WTC11 (cell line): ENCODE data around the gene RAB11FIP3. TPM values are rescaled to one million over a fixed set of nuclear protein-coding genes. Genes with fewer than 3 reads are reported as not detected.
A peak's percentile ranks its signal among the peaks of the same experiment; 100 is the strongest.

Experiments
- ATAC-seq: fragments of 200-7000 bp; cut with Tn5 transposase; 2 replicates; pipeline ENCODE4 v1.10.0; 2021; ENCODE audit warnings: mild to moderate bottlenecking, moderate library complexity
- CTCF ChIA-PET: fragments of 300-600 bp; sonication (Branson Sonifier 250); formaldehyde crosslinking; loops from one replicate; lab custom pipeline; 2021; ENCODE audit warnings: antibody characterized with exemption; lab: Charles Lee
- POLR2A ChIA-PET: fragments of 350-600 bp; sonication (Branson Sonifier 250); formaldehyde crosslinking; loops from one replicate; lab custom pipeline; 2021; ENCODE audit warnings: antibody characterized with exemption; lab: Charles Lee
- DNase-seq: peaks from one replicate; pipeline ENCODE4 v3.0.0; 2021; ENCODE audit warnings: low spot score
- H3K27ac Mint-ChIP-seq: 2 replicates; pipeline ENCODE4 v1.8.0; 2021; ENCODE audit warnings: mixed read lengths
- H3K27me3 Mint-ChIP-seq: 2 replicates; pipeline ENCODE4 v1.8.0; 2021; ENCODE audit warnings: low read depth, mild to moderate bottlenecking, moderate library complexity, mixed read lengths
- H3K36me3 Mint-ChIP-seq: 2 replicates; pipeline ENCODE4 v1.8.0; 2021; ENCODE audit warnings: mixed read lengths
- H3K4me1 Mint-ChIP-seq: 2 replicates; pipeline ENCODE4 v1.8.0; 2022; ENCODE audit warnings: mixed read lengths
- H3K4me3 Mint-ChIP-seq: 2 replicates; pipeline ENCODE4 v1.8.0; 2021; ENCODE audit warnings: mild to moderate bottlenecking, moderate library complexity, mixed read lengths
- H3K9me3 Mint-ChIP-seq: 2 replicates; pipeline ENCODE4 v1.8.0; 2021; ENCODE audit warnings: mixed read lengths
- CREM ChIP-seq: sonication (generic); formaldehyde crosslinking; IDR thresholded peaks from 2 replicates; pipeline ENCODE4 v1.8.1; 2022; ENCODE audit warnings: mild to moderate bottlenecking, missing genetic modification reagents, moderate library complexity
- FOXK1 ChIP-seq: sonication (generic); formaldehyde crosslinking; IDR thresholded peaks from 2 replicates; pipeline ENCODE4 v1.8.0; 2022; ENCODE audit warnings: mild to moderate bottlenecking, moderate library complexity, missing genetic modification reagents
- FOXP1 ChIP-seq: sonication (generic); formaldehyde crosslinking; IDR thresholded peaks from 2 replicates; pipeline ENCODE4 v1.8.0; 2022; ENCODE audit warnings: missing genetic modification reagents, mild to moderate bottlenecking, moderate library complexity, borderline replicate concordance
- GRHL2 ChIP-seq: fragments of 250-450 bp; sonication (Bioruptor Pico); IDR thresholded peaks from 2 replicates; pipeline ENCODE4 v1.8.0; 2022; ENCODE audit warnings: mild to moderate bottlenecking, moderate library complexity; ENCODE audit not compliant: insufficient replicate concordance, severe bottlenecking
- GTF2I ChIP-seq: fragments of 250-450 bp; sonication (Bioruptor Pico); conservative IDR thresholded peaks from 2 replicates; pipeline ENCODE4 v1.4.0; 2021; ENCODE audit warnings: mild to moderate bottlenecking
- KAT7 ChIP-seq: sonication (generic); formaldehyde crosslinking; IDR thresholded peaks from 2 replicates; pipeline ENCODE4 v1.8.1; 2023; ENCODE audit warnings: missing genetic modification reagents, mild to moderate bottlenecking, borderline replicate concordance
- NR3C1 ChIP-seq: sonication (generic); formaldehyde crosslinking; conservative IDR thresholded peaks from 2 replicates; pipeline ENCODE4 v1.8.1; 2023; ENCODE audit warnings: low read depth, mild to moderate bottlenecking, missing genetic modification reagents
- PRRX2 ChIP-seq: fragments of 250-450 bp; sonication (Bioruptor Pico); IDR thresholded peaks from 2 replicates; pipeline ENCODE4 v1.8.0; 2021; ENCODE audit warnings: mild to moderate bottlenecking
- RELA ChIP-seq: sonication (generic); formaldehyde crosslinking; IDR thresholded peaks from 2 replicates; pipeline ENCODE4 v1.8.1; 2022; ENCODE audit warnings: missing genetic modification reagents, mild to moderate bottlenecking, borderline replicate concordance
- SMAD3 ChIP-seq: sonication (generic); formaldehyde crosslinking; IDR thresholded peaks from 2 replicates; pipeline ENCODE4 v1.8.0; 2022; ENCODE audit warnings: missing genetic modification reagents, mild to moderate bottlenecking, borderline replicate concordance
- SOX15 ChIP-seq: fragments of 250-450 bp; sonication (Bioruptor Pico); IDR thresholded peaks from 2 replicates; pipeline ENCODE4 v1.9.0; 2021; ENCODE audit warnings: mild to moderate bottlenecking
- TEAD4 ChIP-seq: sonication (generic); formaldehyde crosslinking; IDR thresholded peaks from 2 replicates; pipeline ENCODE4 v1.8.0; 2022; ENCODE audit warnings: mild to moderate bottlenecking, missing genetic modification reagents
- TP53 ChIP-seq: sonication (generic); formaldehyde crosslinking; IDR thresholded peaks from 2 replicates; pipeline ENCODE4 v1.8.1; 2023; ENCODE audit warnings: mild to moderate bottlenecking, missing genetic modification reagents
- ZNF138 ChIP-seq: sonication (generic); formaldehyde crosslinking; conservative IDR thresholded peaks from 2 replicates; pipeline ENCODE4 v1.8.1; 2022; ENCODE audit warnings: mild to moderate bottlenecking, moderate library complexity, missing genetic modification reagents
- ZNF281 ChIP-seq: sonication (generic); formaldehyde crosslinking; IDR thresholded peaks from 2 replicates; pipeline ENCODE4 v1.8.0; 2023; ENCODE audit warnings: mild to moderate bottlenecking, missing genetic modification reagents
- total RNA-seq: library from RNA; stranded (reverse); gene quantifications from 3 replicates; pipeline ENCODE4 v1.2.3, GENCODE V29; 2021
- TF ChIP-seq, protein P1 (sequence below): sonication (generic); formaldehyde crosslinking; IDR thresholded peaks from 2 replicates; pipeline ENCODE4 v1.8.0; 2023; ENCODE audit warnings: missing genetic modification reagents, mild to moderate bottlenecking, borderline replicate concordance
- TF ChIP-seq, protein P2 (sequence below): sonication (generic); formaldehyde crosslinking; IDR thresholded peaks from 2 replicates; pipeline ENCODE4 v1.8.1; 2023; ENCODE audit warnings: mild to moderate bottlenecking, missing genetic modification reagents, moderate library complexity
- TF ChIP-seq, protein P3 (sequence below): sonication (generic); formaldehyde crosslinking; IDR thresholded peaks from 2 replicates; pipeline ENCODE4 v1.8.0; 2022; ENCODE audit warnings: mild to moderate bottlenecking, missing genetic modification reagents
- TF ChIP-seq, protein P4 (sequence below): fragments of 250-450 bp; sonication (Bioruptor Pico); conservative IDR thresholded peaks from 2 replicates; pipeline ENCODE4 v1.9.0; 2021; ENCODE audit warnings: mild to moderate bottlenecking
- TF ChIP-seq, protein P5 (sequence below): fragments of 250-450 bp; sonication (Bioruptor Pico); IDR thresholded peaks from 2 replicates; pipeline ENCODE4 v2.1.2; 2022; ENCODE audit warnings: mild to moderate bottlenecking, moderate library complexity

Gene RAB11FIP3
- total RNA-seq, 1 experiment from 2014 or later: 38.6 TPM

DNA sequence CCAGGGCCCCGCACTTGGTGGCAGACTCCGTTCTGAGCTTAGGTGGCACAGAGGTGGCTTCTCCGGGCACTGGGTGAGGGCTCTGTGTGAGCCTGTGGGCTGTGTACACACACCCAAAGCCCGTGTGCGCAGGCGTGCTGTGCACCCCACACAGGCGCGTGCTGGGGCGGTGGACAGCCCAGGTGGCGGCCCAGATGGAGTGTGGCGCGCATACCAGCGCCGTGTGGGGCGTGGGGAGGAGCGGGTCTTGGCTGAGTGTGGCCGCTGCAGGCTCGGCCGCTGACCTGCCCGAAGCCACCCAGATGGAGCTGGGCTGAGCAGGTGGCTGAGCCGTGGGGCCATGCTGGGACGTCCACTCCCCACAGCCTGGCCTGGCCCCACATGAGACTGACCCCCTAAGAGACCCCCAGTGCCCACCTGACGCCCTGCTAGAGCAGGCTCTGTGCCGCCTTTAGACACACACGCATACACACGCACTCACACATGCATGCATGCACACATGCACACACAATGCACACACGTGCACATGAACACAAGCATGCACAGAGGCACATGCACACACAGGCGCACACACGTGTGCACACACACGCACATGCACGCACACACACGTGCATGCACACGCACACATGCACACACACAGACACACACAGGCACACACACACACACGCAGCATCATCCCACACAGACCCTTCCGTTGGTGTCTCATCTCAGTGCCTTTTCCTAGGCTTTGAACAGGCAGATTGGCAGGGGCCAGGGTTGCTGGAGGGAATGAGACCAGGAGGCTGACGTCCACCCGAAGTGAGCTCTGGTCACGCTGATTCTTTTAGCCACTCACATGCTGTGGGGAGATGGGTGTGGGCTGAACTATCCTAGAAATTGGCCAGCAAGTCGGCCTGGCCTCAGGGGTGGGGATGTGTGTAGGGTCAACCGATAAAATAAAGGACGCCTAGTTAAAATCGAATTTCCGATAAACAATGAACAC, 136.8 kb downstream of the RAB11FIP3 start:
- ChIA-PET POLR2A (no interaction called here), CTCF (interaction anchor here (1.4 kb wide), 1 partner anchor 17 kb away, joined by 6 read pairs; no protein-coding TSS in a partner anchor)
- no peak for DNase-seq
- no peaks in the 10 kb centered on the region for H3K9me3 Mint-ChIP-seq
- no peak for ATAC-seq
- no peak overlapping the region; the same call in 1 of the 2 replicates for H3K4me3 Mint-ChIP-seq
- H3K27me3 Mint-ChIP-seq: peaks cover 29% of the 10 kb centered on the region
- peaks cover 12% of the 10 kb centered on the region for H3K4me1 Mint-ChIP-seq
- H3K36me3 Mint-ChIP-seq: no peaks in the 10 kb centered on the region
- no peak for TF ChIP-seq TP53 (CRISPR knock-in tag)
- TF ChIP-seq, protein P1, sequence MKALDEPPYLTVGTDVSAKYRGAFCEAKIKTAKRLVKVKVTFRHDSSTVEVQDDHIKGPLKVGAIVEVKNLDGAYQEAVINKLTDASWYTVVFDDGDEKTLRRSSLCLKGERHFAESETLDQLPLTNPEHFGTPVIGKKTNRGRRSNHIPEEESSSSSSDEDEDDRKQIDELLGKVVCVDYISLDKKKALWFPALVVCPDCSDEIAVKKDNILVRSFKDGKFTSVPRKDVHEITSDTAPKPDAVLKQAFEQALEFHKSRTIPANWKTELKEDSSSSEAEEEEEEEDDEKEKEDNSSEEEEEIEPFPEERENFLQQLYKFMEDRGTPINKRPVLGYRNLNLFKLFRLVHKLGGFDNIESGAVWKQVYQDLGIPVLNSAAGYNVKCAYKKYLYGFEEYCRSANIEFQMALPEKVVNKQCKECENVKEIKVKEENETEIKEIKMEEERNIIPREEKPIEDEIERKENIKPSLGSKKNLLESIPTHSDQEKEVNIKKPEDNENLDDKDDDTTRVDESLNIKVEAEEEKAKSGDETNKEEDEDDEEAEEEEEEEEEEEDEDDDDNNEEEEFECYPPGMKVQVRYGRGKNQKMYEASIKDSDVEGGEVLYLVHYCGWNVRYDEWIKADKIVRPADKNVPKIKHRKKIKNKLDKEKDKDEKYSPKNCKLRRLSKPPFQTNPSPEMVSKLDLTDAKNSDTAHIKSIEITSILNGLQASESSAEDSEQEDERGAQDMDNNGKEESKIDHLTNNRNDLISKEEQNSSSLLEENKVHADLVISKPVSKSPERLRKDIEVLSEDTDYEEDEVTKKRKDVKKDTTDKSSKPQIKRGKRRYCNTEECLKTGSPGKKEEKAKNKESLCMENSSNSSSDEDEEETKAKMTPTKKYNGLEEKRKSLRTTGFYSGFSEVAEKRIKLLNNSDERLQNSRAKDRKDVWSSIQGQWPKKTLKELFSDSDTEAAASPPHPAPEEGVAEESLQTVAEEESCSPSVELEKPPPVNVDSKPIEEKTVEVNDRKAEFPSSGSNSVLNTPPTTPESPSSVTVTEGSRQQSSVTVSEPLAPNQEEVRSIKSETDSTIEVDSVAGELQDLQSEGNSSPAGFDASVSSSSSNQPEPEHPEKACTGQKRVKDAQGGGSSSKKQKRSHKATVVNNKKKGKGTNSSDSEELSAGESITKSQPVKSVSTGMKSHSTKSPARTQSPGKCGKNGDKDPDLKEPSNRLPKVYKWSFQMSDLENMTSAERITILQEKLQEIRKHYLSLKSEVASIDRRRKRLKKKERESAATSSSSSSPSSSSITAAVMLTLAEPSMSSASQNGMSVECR (CRISPR knock-in tag): no peak
- TF ChIP-seq, protein P2, sequence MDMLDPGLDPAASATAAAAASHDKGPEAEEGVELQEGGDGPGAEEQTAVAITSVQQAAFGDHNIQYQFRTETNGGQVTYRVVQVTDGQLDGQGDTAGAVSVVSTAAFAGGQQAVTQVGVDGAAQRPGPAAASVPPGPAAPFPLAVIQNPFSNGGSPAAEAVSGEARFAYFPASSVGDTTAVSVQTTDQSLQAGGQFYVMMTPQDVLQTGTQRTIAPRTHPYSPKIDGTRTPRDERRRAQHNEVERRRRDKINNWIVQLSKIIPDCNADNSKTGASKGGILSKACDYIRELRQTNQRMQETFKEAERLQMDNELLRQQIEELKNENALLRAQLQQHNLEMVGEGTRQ (CRISPR knock-in tag): no peak
- TF ChIP-seq SOX15 (CRISPR knock-in tag): no peak
- TF ChIP-seq RELA (CRISPR knock-in tag): no peak
- TF ChIP-seq NR3C1 (CRISPR knock-in tag): no peak
- TF ChIP-seq, protein P3, sequence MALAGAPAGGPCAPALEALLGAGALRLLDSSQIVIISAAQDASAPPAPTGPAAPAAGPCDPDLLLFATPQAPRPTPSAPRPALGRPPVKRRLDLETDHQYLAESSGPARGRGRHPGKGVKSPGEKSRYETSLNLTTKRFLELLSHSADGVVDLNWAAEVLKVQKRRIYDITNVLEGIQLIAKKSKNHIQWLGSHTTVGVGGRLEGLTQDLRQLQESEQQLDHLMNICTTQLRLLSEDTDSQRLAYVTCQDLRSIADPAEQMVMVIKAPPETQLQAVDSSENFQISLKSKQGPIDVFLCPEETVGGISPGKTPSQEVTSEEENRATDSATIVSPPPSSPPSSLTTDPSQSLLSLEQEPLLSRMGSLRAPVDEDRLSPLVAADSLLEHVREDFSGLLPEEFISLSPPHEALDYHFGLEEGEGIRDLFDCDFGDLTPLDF (CRISPR knock-in tag): no peak
- no peak for TF ChIP-seq GTF2I (CRISPR knock-in tag)
- TF ChIP-seq CREM (CRISPR knock-in tag): no peak
- TF ChIP-seq, all 79 proteins: peak for 0
- peak overlapping the region; percentile 9; the same call in 1 of the 2 replicates for H3K27ac Mint-ChIP-seq

- POLR2A ChIA-PET: no interaction called here
- ATAC-seq: no peak
- no peak for TF ChIP-seq PRRX2 (CRISPR knock-in tag)
- TF ChIP-seq, protein P4, sequence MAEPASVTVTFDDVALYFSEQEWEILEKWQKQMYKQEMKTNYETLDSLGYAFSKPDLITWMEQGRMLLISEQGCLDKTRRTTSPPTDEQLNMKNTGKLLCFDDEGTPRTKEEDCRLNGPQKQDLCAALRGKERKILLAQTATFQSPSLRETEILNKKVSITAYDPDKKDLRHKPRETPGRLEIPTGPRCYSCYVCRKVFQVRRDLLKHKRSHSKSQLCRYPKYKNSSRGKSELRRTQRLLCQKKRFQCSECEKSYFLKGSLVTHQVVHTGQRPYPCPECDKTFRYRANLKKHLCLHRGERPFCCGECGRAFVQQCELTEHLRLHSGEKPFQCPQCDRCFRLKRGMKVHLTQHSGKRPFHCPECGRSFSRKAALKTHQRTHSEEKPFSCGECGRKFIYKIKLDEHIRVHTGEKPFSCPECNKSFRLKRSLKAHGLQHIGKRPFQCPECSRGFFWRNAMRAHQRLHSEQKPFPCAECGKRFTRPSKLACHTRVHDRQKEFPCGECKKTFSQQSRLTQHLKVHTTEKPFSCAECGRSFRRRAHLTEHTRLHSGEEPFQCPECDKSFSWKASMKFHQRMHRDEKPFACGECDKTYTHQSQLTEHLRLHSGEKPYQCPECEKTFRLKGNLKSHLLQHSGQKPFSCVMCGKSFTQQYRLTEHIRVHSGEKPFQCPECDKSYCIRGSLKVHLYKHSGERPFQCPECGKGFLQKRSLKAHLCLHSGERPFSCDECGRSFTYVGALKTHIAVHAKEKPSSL (CRISPR knock-in tag): no peak
- no peak for TF ChIP-seq TEAD4 (CRISPR knock-in tag)
- no peak for TF ChIP-seq ZNF281 (CRISPR knock-in tag)
- no peak for TF ChIP-seq FOXP1 (CRISPR knock-in tag)
- TF ChIP-seq KAT7 (CRISPR knock-in tag): no peak
- no peak for TF ChIP-seq GRHL2
- TF ChIP-seq, protein P5, sequence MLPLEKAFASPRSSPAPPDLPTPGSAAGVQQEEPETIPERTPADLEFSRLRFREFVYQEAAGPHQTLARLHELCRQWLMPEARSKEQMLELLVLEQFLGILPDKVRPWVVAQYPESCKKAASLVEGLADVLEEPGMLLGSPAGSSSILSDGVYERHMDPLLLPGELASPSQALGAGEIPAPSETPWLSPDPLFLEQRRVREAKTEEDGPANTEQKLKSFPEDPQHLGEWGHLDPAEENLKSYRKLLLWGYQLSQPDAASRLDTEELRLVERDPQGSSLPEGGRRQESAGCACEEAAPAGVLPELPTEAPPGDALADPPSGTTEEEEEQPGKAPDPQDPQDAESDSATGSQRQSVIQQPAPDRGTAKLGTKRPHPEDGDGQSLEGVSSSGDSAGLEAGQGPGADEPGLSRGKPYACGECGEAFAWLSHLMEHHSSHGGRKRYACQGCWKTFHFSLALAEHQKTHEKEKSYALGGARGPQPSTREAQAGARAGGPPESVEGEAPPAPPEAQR (CRISPR knock-in tag): no peak
- no peak for TF ChIP-seq ZNF138
- no peak for TF ChIP-seq SMAD3 (CRISPR knock-in tag)
- no peak for TF ChIP-seq FOXK1
Observed at GRCh38 chr16:563072-563644, 137.7 kb downstream of the RAB11FIP3 start.

More at GRCh38 chr16:563072-563644, 137.7 kb downstream of the RAB11FIP3 start:
- no peak overlapping the region for H3K27ac Mint-ChIP-seq
- no peaks in the 10 kb centered on the region for H3K36me3 Mint-ChIP-seq
- H3K4me3 Mint-ChIP-seq: no peak overlapping the region
- H3K9me3 Mint-ChIP-seq: no peaks in the 10 kb centered on the region
- peaks cover 12% of the 10 kb centered on the region for H3K4me1 Mint-ChIP-seq
- no peak for DNase-seq
- CTCF ChIA-PET: interaction anchor here (1.4 kb wide), 1 partner anchor 16 kb away, joined by 6 read pairs; no protein-coding TSS in a partner anchor
- H3K27me3 Mint-ChIP-seq: peaks cover 29% of the 10 kb centered on the region
